ENCODE measurements around the gene PSMB7.
"Not testable (repeated sequence)": the region's sequence is repeated elsewhere in the genome, so short reads cannot be mapped to it uniquely, and the experiment has no call there.

The PSMB7 gene

DNA sequence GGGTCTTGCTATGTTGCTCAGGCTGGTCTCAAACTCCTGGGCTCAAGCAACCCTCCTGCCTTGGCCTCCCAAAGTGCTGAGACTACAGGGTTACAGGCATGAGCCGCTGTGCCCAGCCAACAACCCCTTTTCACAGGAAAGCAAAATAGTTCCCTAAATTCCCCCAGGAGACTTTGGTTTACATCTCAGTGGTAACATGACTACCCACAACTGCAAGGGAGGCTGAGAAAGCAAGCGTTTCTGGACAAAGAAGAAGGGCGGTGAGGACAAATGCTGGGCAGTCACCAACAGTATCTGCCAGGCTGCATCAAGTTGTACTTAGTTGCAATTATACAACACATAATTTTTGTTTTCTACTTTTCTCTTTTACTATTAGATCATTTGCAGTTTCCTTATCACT, 27.6 kb upstream of the PSMB7 start:
- DNase-seq, result no peak

DNA sequence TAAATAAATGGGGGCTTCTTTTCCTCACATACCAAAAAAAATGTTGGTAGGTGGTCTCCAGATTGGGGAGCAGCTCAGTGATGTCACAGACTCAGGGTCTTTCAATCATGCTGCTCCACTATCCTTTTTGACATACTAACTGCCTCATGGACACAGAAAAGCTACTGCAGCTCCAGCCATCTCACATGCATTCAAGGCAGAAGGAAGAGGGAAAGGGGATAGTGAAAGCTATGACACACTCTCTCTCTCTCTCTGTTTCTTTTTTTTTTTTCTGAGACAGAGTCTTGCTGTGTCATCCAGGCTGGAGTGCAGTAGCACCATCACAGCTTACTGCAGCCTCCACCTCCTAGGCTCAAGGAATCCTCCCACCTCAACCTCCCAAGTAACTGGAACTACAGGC, 27.1 kb upstream of the PSMB7 start:
- DNase-seq, result no peak

DNA sequence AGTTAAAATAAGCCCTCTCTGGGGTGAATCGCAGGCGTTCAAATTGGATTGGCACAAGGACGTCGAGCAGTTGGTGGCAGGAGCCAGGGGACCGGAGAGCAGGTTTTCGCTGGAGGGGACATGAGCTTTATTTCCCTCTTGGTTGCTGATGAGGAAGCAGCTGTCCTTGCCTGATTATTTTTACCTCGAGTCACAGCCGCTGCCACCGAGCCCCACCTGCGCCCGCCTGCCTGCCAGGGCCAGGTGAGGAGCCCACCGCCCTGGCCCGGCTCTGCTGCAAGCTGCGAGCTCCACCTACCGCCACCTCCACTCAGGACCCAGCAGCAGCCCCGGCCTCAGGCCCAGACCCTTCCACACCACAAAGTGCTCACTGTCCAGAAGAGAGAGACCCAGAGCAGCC, 26.0 kb upstream of the PSMB7 start:
- no peak for DNase-seq

DNA sequence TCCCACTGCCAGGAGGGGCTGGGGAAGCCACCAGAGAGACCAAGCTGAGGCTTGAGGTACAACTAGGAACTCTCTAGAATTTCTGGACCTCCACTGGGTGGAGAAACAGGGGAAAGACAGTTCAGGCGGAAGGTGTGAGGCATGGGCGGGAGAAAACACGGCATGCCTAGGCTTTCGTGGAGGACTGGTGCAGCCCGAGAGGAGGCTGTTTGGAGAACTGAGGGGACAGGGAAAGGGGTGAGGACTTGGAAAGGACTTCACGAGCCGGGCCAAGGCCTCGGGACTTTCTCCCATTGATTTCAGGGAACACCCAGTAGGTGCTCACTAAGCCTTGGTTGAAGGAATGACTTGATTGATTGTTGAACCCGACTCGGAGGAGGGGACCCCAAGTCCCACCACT, 25.5 kb upstream of the PSMB7 start:
- DNase-seq, result no peak

DNA sequence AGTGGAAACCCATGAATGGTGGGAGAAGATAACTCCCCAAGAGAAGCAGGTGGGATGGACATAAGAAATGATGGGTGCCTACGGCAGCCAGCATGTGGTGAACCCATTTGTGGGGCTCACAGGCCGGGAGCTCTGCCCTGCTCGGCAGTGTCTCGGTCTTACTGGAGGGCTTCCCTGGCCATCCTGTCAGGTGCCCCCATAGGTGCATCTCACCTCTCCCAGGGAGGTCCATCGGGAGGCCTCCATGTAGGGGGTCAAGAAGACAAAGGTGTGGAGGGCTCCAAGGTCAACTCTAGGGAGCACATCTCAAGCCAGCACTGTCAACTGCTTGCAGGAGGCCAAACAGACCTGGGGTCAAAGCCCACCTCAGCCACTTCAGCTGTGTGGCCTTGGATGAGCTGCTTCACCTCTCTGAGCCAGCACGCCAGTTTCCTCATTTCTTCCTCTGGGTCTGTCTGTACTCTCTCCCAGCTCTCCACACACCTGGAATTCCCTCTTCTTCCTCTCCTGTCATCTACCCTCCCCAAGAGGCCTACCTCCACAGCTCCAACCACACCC, 24.5 kb upstream of the PSMB7 start:
- no peak for DNase-seq

DNA sequence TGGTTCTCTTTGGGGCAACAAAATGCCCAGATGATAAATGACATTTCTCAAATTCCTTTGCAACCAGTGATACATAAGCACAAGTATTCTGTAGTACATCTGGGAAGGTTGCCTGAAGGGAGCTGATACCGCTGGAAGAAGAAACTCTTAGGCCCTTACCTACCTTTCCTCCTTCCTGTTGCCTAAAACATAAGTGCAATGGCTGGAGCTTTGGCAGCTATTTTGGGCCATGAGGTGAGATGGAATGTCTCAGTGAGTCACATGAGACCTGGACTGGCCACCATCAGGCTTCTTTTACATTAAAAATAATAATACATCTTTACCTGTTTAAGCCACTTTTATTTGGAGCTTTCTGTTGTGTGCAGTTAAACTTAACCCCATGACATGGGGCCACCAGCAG, 23.8 kb upstream of the PSMB7 start:
- DNase-seq, result no peak

DNA sequence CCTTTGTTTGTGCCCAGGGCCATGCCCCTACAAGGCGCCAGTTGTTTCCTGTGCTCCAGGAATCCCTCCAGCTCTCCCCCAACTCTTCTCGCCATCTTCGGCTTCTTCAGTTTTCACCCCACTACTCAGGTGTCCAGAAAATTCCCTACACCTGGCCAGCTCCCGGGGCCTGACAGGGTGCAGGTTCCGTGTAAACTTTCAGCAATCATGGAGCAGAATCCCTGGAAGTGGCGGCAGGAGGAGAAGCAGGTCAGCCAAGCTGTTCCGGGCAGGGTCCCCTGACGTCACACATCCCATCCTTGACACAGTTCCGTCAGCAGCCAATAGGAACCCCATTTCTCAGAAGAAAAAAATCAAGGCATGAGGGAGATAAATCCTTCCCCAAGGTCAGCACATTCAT, 22.8 kb upstream of the PSMB7 start:
- no peak for DNase-seq

DNA sequence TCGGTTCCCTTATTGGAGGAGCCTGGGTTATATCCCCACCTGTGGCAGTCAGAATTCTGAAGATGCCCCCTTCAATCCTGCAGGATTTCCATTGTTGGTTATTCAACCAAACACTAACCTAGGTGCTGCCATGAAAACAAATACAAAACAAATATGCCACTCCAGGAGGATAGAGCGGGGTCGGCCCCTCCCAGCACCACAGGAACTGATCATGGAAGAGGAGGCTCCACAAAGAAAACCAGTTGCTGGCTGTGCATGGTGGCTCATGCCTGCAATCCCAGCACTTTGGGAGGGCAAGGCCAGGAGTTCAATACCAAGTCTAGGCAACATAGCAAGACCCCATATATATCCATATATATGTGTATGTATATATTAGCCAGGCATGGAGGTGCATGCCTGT, 21.8 kb upstream of the PSMB7 start:
- no peak for DNase-seq

DNA sequence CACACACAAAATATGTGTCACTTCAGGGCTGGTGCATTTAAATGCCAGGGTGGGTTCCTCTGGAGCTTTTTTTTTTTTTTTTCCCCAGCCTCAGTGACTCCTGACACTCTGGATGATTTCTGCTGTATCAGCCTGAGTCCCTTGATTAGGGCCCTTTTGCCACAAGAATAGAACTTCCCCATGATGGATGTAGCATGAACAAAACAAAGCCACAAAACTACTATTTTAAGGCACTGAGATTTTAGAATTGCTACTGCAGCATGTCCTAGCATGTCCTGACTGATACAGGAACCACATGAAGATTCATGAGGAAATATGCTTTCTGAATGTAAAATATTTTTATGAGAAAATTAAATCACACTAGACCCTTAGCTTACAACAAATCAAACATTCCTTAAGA, 21.1 kb upstream of the PSMB7 start:
- no peak for DNase-seq

DNA sequence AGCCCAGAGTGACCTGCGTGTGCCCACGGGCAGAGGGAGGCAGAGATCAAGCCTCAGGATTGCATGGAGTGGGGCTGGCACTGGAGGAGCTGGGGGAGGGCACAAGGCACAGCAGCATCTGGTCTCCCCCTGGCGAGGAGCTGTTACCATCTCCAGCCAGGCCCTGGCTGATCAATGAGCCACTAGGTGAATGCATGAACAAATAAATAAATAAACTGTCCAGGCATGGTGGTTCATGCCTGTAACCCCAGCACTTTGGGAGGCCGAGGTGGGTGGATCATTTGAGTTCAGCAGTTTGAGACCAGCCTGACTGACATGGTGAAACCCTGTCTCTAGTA, 14.3 kb upstream of the PSMB7 start:
- DNase-seq, result no peak

DNA sequence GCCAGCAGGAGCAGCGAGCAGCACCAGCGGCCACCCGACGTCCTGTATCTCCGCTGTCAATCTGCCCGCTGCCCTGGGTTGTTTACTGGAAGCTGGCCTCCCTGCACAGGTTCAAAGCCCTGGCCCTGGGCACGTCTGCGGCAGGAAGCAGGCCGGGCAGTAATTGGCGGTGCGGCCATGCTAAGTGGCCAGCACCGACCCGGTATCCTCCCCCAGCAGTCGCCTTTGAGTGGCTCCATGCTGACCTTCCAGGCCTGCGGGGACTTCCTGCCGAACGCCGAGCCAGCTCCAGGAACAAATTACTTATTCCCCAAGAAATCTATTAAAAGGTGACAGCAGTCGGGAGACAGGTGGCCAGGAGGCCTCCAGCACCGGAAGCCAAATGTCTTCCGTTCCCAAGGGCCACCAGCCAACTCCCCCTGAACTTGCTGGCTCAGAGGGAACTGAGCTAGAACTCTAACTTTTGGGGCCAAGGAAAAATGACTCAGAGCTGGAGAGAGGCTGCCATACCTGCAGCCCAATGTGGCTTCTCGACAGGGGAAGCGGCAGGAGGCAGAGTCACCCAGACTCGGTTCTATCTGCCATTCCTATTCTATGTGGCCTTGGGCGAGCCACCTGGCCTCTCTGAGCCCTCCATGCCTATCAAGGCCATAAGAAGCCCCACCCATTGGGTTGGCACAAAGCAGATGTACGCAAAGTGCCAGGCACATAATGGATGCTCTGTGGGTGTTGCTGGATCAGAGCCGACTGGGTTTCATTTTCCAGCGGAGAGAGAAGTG, 13.7 kb upstream of the PSMB7 start:
- no peak for DNase-seq

DNA sequence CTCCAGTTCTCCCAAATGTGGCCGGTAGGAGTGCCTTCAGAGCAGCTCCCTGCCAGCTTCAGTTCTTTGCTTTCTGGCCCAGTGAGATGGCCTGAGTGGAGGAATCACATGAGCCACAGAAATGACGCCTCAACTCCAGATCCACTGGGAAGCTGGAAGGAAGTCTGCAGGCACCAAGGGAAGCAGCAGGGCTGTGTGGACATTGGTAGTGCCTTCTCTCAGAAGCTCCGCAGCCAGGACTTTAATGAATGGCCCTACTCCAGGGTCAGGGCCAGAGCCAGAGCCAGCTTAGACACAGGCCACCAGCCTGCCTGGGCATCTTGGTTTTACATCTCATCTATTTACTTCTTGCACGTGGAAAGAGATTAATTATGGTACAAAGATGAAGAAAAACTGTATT, 12.0 kb upstream of the PSMB7 start:
- DNase-seq, result no peak

DNA sequence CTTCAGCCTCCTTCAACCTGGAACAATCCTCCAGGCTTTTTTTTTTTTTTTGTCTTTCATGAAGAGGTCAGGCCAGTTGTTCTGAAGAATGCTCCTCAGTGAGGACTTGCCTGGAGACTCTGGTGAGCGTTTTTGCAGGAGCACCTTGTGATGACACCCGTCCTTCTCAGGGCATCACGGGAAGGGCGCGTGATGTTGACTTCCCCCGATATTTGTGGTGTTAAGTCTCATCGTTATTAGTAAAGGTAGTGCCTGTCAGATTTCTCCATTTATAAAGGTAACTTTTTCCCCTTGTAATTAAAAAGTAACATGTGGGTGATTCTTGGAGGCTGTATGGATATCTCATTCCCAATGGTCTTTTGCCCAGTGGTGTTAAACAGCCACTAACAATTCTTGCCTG, 11.1 kb upstream of the PSMB7 start:
- no peak for DNase-seq

DNA sequence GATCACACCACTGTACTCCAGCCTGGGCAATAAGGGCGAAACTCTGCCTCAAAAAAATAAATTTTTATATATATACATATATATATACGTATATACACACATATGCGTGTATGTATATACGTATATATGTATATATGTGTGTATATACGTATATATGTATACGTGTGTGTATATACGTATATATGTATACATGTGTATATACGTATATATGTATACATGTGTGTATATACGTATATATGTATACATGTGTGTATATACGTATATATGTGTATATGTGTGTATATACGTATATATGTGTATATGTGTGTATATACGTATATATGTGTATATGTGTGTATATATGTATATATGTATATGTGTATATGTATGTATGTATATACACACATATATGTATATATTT, 10.5 kb upstream of the PSMB7 start:
- not testable (repeated sequence) for DNase-seq

DNA sequence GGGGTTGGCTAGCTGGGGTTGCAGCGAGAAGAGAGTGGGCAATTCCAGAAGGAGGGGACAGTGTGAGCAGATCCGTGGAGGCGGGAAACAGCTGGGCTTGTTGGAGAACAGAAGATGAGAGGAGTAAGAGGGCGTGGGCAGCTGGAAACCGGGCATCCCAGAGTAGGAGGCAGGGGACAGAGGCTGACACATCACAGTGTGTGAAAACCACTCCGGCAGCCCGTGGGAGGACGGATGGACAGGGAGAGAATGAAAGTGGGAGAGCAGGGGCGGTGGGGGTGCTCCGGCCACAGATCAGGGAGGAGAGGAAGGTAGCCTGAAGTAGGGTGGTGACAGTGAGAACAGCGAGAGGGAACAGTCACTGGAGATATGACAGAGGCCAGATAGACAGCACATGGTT, 8.3 kb upstream of the PSMB7 start:
- no peak for DNase-seq

DNA sequence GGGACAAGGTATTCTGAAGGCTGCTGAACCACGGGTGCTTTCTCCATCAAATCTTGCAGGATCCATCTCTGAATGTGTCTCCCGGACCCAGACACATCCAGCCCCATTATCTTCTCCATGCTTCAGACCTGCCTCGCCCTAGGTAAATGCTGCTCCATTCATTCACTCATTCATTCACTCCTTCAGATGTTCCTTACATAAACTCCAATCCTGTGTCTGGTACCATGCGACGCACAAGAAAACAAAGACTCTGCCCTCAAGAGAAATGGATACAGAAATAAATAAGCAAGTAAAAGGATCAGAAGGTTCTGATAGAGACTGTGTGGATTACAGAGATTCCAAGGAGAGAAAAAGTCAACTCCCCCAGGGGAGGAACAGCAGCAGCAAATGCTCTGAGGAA, 7.9 kb upstream of the PSMB7 start:
- no peak for DNase-seq

DNA sequence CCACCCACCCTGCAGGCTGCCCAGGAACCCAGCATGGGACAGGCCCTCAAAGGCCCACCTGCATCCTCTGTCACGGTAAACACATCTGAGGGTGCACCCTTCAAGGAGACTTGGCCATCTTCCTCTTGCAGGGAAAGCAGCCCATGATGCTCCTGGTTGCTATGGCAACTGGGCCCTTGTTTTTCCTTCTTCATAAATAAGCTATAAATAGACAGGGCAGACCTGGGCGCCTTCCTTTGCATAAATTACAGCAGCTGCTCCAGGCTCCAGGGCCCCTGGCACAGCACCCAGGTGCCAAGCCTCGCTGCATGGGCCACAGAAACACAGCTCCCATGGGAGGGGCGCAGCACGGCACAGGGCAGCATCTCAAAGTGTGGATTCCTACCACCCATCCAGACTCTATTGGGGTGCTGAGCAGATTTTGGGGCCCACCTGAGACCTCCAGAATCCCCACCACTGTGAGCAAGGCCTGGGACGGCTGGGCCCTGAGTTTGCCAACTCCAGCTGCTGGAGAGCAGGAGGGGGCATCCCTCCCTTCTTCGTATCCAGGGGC, 5.8 kb upstream of the PSMB7 start:
- DNase-seq, result no peak

DNA sequence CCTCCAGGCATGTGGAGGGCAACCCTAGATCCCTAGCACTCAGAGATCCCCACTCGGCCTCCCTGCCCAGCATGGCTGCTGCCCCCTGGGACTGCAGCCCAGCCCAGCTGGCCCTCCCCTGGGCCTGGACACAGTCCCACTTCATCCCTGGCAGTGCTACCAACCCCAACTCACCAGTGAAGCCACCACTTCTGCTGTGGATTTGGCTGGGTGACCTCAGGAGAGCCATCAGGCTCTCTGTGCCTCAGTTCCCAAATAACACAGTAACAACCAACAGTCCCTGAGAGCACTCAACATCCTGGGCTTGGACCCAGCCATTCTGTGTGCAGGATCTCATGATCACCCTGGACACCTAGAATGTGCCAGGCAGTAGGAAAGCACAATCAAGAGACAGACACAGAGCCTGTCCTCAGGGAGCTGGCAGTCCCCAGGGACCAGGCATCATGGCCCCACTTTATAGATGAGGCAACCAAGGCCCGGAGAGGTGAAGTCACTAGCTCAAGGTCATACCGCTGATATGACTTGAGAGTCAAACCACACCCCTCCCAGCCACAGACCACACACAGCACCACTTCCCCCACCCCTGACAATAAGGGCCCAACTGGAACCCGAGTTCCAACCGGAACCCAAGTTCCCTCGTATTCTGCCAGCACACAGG, 4.7 kb upstream of the PSMB7 start:
- no peak for DNase-seq

DNA sequence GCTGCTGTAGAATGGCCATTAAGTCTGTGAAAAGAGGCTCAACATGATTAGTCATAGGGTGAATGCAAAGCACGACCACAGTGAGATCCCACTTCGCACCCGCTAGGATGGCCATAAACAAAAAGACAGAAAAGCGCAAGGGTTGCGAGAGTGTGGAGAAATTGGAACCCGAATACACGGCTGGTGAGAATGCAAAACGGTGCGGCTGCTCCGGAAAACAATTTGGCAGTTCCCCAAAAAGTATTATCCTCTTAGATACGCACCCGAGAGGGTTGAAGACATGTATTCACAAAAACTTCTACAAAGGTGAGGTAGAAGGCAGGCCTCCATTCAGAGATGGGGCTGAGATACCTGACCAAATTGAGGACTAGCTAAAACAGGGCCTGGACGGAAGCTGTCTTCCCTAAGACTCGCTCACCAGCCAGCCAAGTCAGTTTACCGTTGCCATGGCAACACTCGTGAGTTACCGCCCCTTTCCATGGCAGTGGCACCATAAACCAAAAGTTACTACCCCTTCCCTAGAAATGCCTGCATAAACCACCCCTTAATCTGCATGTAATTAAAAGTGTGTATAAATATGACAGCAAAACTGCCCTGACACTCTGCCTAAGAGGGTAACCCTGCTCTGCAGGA, 726 bp upstream of the PSMB7 start:
- no peak for DNase-seq

DNA sequence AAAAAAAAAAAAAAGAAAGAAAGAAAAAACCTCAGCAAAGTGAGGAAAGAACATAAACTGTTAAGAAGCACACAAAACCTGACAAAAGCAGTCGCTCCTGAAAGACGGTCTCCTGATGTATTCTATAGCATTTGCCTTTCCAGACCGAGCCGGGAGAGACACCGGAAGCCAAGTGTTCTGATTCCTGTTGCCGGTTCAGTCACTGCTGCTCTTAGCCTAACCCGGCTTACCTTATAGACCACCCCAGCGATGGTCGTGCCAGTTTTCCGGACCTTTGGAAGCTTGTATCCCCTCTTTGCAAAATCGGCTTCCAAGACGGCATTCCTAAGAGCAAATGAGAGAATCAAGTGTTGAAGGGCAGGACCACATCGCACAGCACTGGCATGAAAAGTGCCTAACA, 630 bp downstream of the PSMB7 start:
- no peak for DNase-seq

DNA sequence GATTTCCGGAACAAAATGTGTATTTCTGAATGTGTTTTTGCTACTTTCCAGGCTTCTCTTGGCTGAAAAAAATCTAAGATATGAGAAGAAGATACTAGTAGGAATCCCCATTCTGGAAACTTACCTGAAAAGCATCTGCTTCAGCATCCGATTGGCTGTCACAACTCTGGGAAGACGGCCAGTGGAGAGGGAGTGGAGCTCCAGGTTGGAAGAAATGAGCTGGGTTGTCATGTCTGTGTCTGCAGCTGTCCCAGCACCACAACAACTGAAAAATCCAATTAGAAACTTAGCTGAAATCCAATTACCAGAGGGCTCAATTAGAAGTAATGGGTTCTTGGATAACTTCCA, 3.0 kb downstream of the PSMB7 start:
- DNase-seq, result no peak

DNA sequence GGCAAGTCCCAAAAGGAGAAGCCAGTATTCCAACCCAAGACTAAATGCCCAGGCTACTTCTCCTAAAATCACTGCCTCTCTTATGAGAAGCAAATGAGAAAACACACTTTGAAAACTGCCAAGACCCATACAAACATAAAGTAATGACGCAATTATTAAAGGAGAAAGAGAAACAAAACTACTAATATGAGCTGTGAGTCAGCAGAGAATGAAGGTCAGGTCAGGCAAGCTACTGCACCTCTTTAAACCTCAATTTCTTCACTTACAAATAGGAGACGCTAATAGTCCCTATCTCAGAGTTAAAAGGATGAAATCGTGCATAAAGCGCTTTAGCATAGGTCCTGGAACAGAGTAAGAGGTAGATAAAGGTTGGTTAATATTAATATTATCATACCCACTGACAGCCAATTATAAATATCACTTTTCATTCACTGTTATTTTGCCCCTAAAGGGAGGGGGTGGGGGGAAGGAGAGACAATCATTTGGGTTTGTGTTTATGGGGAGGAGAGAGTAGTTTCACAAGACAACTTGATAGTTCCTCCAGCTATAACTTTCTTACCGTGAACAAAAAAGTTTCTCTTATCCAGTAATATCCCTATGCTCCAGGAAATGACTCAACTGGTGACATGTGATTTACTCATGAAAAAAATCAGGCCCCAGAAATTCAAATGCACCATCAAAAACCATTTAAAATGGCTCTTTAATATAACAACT, 3.6 kb downstream of the PSMB7 start:
- no peak for DNase-seq

DNA sequence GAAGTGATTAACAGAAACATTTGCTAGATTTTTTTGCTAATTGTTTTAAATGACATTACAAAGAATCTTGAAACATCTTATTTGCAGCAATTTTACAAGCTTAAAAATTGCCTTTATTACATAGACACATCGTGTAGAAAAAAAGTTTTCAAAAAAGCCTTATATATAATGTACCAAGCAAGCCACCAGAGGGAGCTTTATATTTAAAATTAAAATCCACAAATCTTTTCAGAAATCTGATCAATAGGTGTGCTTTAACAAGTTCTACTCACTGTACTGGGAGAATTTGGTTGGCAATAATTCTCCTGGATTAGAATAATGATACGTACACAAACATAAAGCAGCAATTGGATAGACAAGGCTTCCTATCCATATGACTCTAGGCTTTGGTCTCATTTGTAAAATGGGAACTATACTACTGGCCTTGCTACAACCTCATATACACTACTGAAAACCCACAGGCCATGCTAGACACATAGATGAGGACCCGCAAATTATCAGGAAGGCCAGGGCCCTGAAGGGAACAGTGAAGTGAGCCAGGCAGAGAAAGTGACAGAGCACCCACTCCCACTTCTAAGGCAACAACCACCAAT, 4.8 kb downstream of the PSMB7 start:
- no peak for DNase-seq
